ENCODE results near the gene PLEKHA8. TPM values are rescaled to one million over a fixed set of nuclear protein-coding genes. Genes with fewer than 3 reads are reported as not detected.

The PLEKHA8 gene
- total RNA-seq, 1 experiment from 2014 or later = 23.0 TPM

DNA sequence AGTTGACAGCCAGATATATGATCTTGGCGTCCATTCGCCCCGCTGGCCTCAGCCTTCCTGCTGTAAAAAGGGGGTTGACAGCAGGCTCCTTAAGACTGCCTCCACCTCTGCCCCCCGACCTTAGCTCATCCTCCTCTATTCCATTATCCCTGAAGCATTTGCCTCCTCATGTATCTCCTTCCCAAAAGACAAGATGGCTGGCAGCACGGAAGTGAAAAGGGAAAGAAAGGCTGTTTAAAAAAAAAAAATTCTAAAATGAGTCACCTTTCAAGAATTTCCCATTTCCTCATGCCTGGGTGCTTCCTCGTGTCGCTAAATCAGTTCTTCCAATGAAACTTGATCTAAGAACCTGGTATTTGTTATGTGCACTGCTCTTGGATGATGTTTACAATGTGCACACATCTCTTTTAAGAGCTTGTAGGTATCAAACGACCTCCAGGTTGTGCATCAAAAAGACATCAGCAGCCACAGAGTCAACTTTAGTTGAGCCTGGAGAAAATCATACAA lies 40.3 kb upstream of the PLEKHA8 start:
- no peaks in the 10 kb centered on the region for H3K27me3 ChIP-seq (ENCODE audit: insufficient read depth, low read depth)
- peak overlapping the region; percentile 74 for H3K4me2 ChIP-seq
- CTCF ChIA-PET = interaction anchor here (0.7 to 1.3 kb wide), 2 partner anchors 66 to 491 kb away, joined by 3 to 4 read pairs; no protein-coding TSS in a partner anchor
- peak overlapping the region; percentile 87 for H3K27ac ChIP-seq
- H2AFZ ChIP-seq = peak overlapping the region; percentile 94
- peak; percentile 57 to 98 for DNase-seq
- POLR2A ChIA-PET (ENCODE audit: unreplicated experiment) = interaction anchor here (0.5 to 1.2 kb wide), 4 partner anchors 72 to 664 kb away, joined by 3 to 16 read pairs (median 3); no protein-coding TSS in a partner anchor
- H3K79me2 ChIP-seq (ENCODE audit: low read depth) = peaks cover 52% of the 10 kb centered on the region
- intact Hi-C loops (cut with micrococcal nuclease; ENCODE audit: unreplicated experiment) = loop anchor here (1.0 to 5.0 kb wide), 3 partner anchors 38 to 574 kb away; partner anchors contain the start of gene FKBP14
- H3K4me1 ChIP-seq (replicated peaks; ENCODE audit: insufficient read depth) = peaks cover 37% of the 10 kb centered on the region
- peaks cover 4% of the 10 kb centered on the region for H3K9me3 ChIP-seq (ENCODE audit: insufficient read depth, low read depth)
- peaks cover 30% of the 10 kb centered on the region for H3F3A ChIP-seq (ENCODE audit: insufficient read depth, low read depth)
- no peak for TF ChIP-seq EZH2 (IDR thresholded peaks at IDR 0.05; ENCODE audit: low read depth)
- TF ChIP-seq, protein P1, sequence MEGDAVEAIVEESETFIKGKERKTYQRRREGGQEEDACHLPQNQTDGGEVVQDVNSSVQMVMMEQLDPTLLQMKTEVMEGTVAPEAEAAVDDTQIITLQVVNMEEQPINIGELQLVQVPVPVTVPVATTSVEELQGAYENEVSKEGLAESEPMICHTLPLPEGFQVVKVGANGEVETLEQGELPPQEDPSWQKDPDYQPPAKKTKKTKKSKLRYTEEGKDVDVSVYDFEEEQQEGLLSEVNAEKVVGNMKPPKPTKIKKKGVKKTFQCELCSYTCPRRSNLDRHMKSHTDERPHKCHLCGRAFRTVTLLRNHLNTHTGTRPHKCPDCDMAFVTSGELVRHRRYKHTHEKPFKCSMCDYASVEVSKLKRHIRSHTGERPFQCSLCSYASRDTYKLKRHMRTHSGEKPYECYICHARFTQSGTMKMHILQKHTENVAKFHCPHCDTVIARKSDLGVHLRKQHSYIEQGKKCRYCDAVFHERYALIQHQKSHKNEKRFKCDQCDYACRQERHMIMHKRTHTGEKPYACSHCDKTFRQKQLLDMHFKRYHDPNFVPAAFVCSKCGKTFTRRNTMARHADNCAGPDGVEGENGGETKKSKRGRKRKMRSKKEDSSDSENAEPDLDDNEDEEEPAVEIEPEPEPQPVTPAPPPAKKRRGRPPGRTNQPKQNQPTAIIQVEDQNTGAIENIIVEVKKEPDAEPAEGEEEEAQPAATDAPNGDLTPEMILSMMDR (conservative IDR thresholded peaks at IDR 0.05) = no peak
- peak overlapping the region; percentile 95 for H3K4me3 ChIP-seq
- 0 out of 2 replicates have a peak, but pooled peaks cover 4% of the 10 kb centered on the region for H3K36me3 ChIP-seq (ENCODE audit: low read depth)
- H3K9me2 ChIP-seq (ENCODE audit: insufficient read depth) = no peaks in the 10 kb centered on the region
- no peaks in the 10 kb centered on the region for H4K20me1 ChIP-seq (ENCODE audit: insufficient read depth)
- BruUV-seq (replicated peaks) = no TSS peak

DNA sequence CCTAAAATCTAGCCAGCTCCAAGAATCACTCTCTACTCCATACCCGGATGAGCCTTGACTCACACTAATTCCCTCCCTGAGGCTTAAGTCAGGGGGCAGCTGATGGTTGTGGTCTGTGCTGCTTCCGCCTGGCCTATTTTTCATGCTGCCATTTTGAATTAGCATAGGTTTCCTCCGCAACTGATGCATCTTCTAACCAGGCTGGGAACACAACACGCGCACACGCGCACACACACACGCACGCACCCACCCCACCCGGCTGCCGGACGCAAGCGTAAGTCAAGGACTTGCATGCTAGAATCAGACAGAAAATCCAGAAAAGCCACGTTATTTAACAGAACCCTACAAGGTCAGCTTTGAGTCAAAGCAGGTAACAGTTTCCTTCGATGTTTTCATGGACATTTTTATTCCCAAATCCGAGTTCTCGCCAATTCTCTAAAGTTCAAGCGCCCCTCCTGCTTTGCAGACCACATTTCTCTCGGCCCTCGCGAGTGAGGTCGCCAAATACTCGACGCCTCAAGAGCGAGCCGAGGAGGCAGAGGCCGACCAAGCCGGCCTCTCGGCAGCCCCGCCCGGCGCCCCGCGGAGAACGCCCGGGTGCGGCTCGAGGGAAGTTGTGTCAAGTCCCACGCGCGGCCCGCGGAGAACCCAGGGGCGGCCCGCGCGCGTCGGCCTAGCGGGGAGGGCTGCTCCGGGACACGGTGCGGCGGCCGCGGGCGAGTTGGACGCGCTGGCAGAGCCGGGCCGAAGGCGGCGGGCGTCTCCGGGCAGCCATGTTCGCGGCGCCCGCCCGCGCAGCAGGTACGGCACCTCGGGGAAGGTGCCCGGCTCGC lies 39.6 kb upstream of the PLEKHA8 start:
- H3K9me3 ChIP-seq (ENCODE audit: insufficient read depth, low read depth) = peaks cover 12% of the 10 kb centered on the region
- H3K27me3 ChIP-seq (ENCODE audit: insufficient read depth, low read depth) = no peaks in the 10 kb centered on the region
- intact Hi-C loops (cut with micrococcal nuclease; ENCODE audit: unreplicated experiment) = loop anchor here (1.0 to 5.0 kb wide), 3 partner anchors 38 to 574 kb away; partner anchors contain the start of gene FKBP14
- 0 out of 2 replicates have a peak, but pooled peaks cover 6% of the 10 kb centered on the region for H3K36me3 ChIP-seq (ENCODE audit: low read depth)
- TF ChIP-seq, protein P1 (conservative IDR thresholded peaks at IDR 0.05) = no peak
- TF ChIP-seq EZH2 (IDR thresholded peaks at IDR 0.05; ENCODE audit: low read depth) = no peak
- peak in 1 of 2 experiments; percentile 36 for DNase-seq
- no peaks in the 10 kb centered on the region for H3K9me2 ChIP-seq (ENCODE audit: insufficient read depth)
- peaks cover 37% of the 10 kb centered on the region for H3K4me1 ChIP-seq (replicated peaks; ENCODE audit: insufficient read depth)
- CTCF ChIA-PET = interaction anchor here (1.3 kb wide), 1 partner anchor 67 kb away, joined by 3 read pairs; no protein-coding TSS in a partner anchor
- no peaks in the 10 kb centered on the region for H4K20me1 ChIP-seq (ENCODE audit: insufficient read depth)
- H3F3A ChIP-seq (ENCODE audit: insufficient read depth, low read depth) = peaks cover 30% of the 10 kb centered on the region
- H3K27ac ChIP-seq = peak overlapping the region; percentile 87
- H3K4me2 ChIP-seq = peak overlapping the region; percentile 74
- TSS peak; percentile 78 for BruUV-seq (replicated peaks)
- H3K79me2 ChIP-seq (ENCODE audit: low read depth) = peaks cover 49% of the 10 kb centered on the region
- peak overlapping the region; percentile 94 for H2AFZ ChIP-seq
- POLR2A ChIA-PET (ENCODE audit: unreplicated experiment) = interaction anchor here (0.5 to 1.2 kb wide), 3 partner anchors 71 to 663 kb away, joined by 3 read pairs; no protein-coding TSS in a partner anchor
- H3K4me3 ChIP-seq = peak overlapping the region; percentile 95

- H3K4me3 ChIP-seq = peak within 1 kb of the TSS; percentile 95
- H3K9me3 ChIP-seq (ENCODE audit: insufficient read depth, low read depth) = peaks cover 12% of the 10 kb centered on the region
- 0 out of 2 replicates have a peak, but pooled peaks cover 6% of the 10 kb centered on the region for H3K36me3 ChIP-seq (ENCODE audit: low read depth)
- H2AFZ ChIP-seq = peak within 1 kb of the TSS; percentile 94
- ChIA-PET POLR2A (ENCODE audit: unreplicated experiment) (interaction anchor here (0.6 to 0.9 kb wide), 3 partner anchors 13 to 381 kb away, joined by 3 to 9 read pairs (median 4); no protein-coding TSS in a partner anchor), CTCF (no interaction called here)
- peaks cover 30% of the 10 kb centered on the region for H3F3A ChIP-seq (ENCODE audit: insufficient read depth, low read depth)
- peak within 1 kb of the TSS; percentile 87 for H3K27ac ChIP-seq
- intact Hi-C loops (cut with micrococcal nuclease; ENCODE audit: unreplicated experiment) = loop anchor here (5.0 kb wide), 2 partner anchors 382 to 573 kb away; no protein-coding TSS in a partner anchor
- peaks cover 37% of the 10 kb centered on the region for H3K4me1 ChIP-seq (replicated peaks; ENCODE audit: insufficient read depth)
- peak within 1 kb of the TSS; percentile 74 for H3K4me2 ChIP-seq
- peaks cover 43% of the 10 kb centered on the region for H3K79me2 ChIP-seq (ENCODE audit: low read depth)
- no TSS peak for BruUV-seq (replicated peaks)
- no peaks in the 10 kb centered on the region for H4K20me1 ChIP-seq (ENCODE audit: insufficient read depth)
- TF ChIP-seq, protein P1 (conservative IDR thresholded peaks at IDR 0.05) = no peak
- no peak for TF ChIP-seq EZH2 (IDR thresholded peaks at IDR 0.05; ENCODE audit: low read depth)
- DNase-seq = peak in 1 of 2 experiments; percentile 49
- no peaks in the 10 kb centered on the region for H3K27me3 ChIP-seq (ENCODE audit: insufficient read depth, low read depth)
- H3K9me2 ChIP-seq (ENCODE audit: insufficient read depth) = no peaks in the 10 kb centered on the region
Observed at GRCh38 chr7:29989257-29989995, 38.8 kb upstream of the PLEKHA8 start, which contains the start of gene SCRN1. TSS of gene SCRN1 (minus strand) at chr7:29989801. CDS start at chr7:29969067, 20,734 bp downstream.

Data from PC-9 (cell line).